HCT116 (cell line): Measurements from ENCODE around the gene HLA-F. TPM values are rescaled to one million over a fixed set of nuclear protein-coding genes. Genes with fewer than 3 reads are reported as not detected.

ENCODE experiments used
- ATAC-seq: fragments of 200-7000 bp; cut with Tn5 transposase; 2 replicates; pipeline ENCODE4 v1.9.1; 2020; ENCODE audit warnings: mild to moderate bottlenecking, moderate library complexity
- BruUV-seq: library from RNA; stranded (reverse); fragments of 400-500 nt; replicated peaks from 2 replicates; lab custom pipeline; 2021; lab: Mats Ljungman, UMichigan
- CTCF ChIA-PET: fragments of 300-600 bp; sonication (Branson Sonifier 250); formaldehyde crosslinking; loops from one replicate; lab custom pipeline; 2021; ENCODE audit warnings: antibody characterized with exemption; lab: Charles Lee
- POLR2A ChIA-PET: fragments of 300-600, 350-600 bp; sonication (Branson Sonifier 250); formaldehyde crosslinking; loops from one replicate; lab custom pipeline; 2021; ENCODE audit warnings: antibody characterized with exemption; lab: Charles Lee
- RAD21 ChIA-PET, 2 experiments: fragments of 300-600 bp; sonication (Branson Sonifier 250); formaldehyde crosslinking; loops; one replicate each; lab custom pipeline; 2023; ENCODE audit warnings: low total read pairs in 2 of 2; ENCODE audit not compliant: uncharacterized antibody in 2 of 2, unreplicated experiment in 2 of 2, low non-redundant PET in 1 of 2; lab: Charles Lee
- DNase-seq: peaks from one replicate; pipeline ENCODE4 v3.0.0-alpha.2; 2010; ENCODE audit warnings: low read depth, low spot score
- H2AFZ ChIP-seq: fragments of 200-600 bp; shearing (Covaris generic), sonication (generic); 2 replicates; pipeline ENCODE4 v1.6.1; 2017; ENCODE audit warnings: low read depth, mixed run types, mixed read lengths, antibody characterized with exemption, low read length; ENCODE audit not compliant: poor library complexity, severe bottlenecking
- H3K27ac ChIP-seq: 2 replicates; pipeline ENCODE4 v1.5.1; 2012; ENCODE audit warnings: low read depth, low read length
- H3K27me3 ChIP-seq: fragments of 200-600 bp; sonication (generic); 2 replicates; pipeline ENCODE4 v1.6.1; 2016; ENCODE audit warnings: mixed run types, low read length, mixed read lengths; ENCODE audit not compliant: insufficient read depth
- H3K36me3 ChIP-seq, 2 experiments: fragments of 200-500 bp in 1 of 2; fragments of 200-600 bp in 1 of 2; sonication (Bioruptor generic) in 1 of 2; sonication (generic) in 1 of 2; 2 replicates each; pipeline versions ENCODE4 v1.5.1 to v1.6.1; 2014 to 2016; ENCODE audit warnings: low read length in 2 of 2, inconsistent platforms in 1 of 2, mixed read lengths in 1 of 2, mixed run types in 1 of 2; ENCODE audit not compliant: insufficient read depth in 2 of 2, control insufficient read depth in 1 of 2
- H3K4me1 ChIP-seq, 2 experiments: fragments of 200-600 bp in 1 of 2; sonication (generic) in 1 of 2; 2 replicates each; pipeline versions ENCODE4 v1.5.1 to v1.6.1; 2012 to 2017; ENCODE audit warnings: low read length in 2 of 2, inconsistent platforms in 1 of 2, mild to moderate bottlenecking in 1 of 2, mixed read lengths in 1 of 2, mixed run types in 1 of 2, moderate library complexity in 1 of 2; ENCODE audit not compliant: insufficient read depth in 2 of 2, control insufficient read depth in 1 of 2
- H3K4me2 ChIP-seq: fragments of 200-600 bp; sonication (generic); 2 replicates; pipeline ENCODE4 v1.6.1; 2017; ENCODE audit warnings: mixed run types, low read length, mixed read lengths
- H3K4me3 ChIP-seq, 2 experiments: fragments of 200-600 bp in 1 of 2; sonication (generic) in 1 of 2; replicated peaks in 1 of 2; 2 replicates each; pipeline ENCODE4 v1.5.1; 2011 to 2016; ENCODE audit warnings: low read length in 2 of 2, control low read depth in 1 of 2, low read depth in 1 of 2, mild to moderate bottlenecking in 1 of 2, mixed read lengths in 1 of 2, mixed run types in 1 of 2
- H3K79me2 ChIP-seq: fragments of 200-600 bp; sonication (generic); 2 replicates; pipeline ENCODE4 v1.6.1; 2017; ENCODE audit warnings: mild to moderate bottlenecking, mixed run types, low read length, moderate library complexity, mixed read lengths; ENCODE audit not compliant: insufficient read depth
- H3K9ac ChIP-seq: fragments of 200-600 bp; sonication (generic); 2 replicates; pipeline ENCODE4 v1.6.1; 2016; ENCODE audit warnings: low read length, mixed read lengths
- H3K9me2 ChIP-seq: fragments of 200-600 bp; sonication (generic), shearing (Covaris generic); 2 replicates; pipeline ENCODE4 v1.6.1; 2017; ENCODE audit warnings: mixed run types, mild to moderate bottlenecking, moderate library complexity; ENCODE audit not compliant: insufficient read depth
- H3K9me3 ChIP-seq, 2 experiments: fragments of 200-500 bp in 1 of 2; fragments of 200-600 bp in 1 of 2; sonication (Bioruptor generic) in 1 of 2; sonication (generic) in 1 of 2; 2 replicates each; pipeline ENCODE4 v1.6.1; 2014 to 2017; ENCODE audit warnings: low read length in 2 of 2, mixed read lengths in 2 of 2, inconsistent platforms in 1 of 2, low read depth in 1 of 2, mild to moderate bottlenecking in 1 of 2, mixed run types in 1 of 2, moderate library complexity in 1 of 2; ENCODE audit not compliant: control insufficient read depth in 1 of 2, insufficient read depth in 1 of 2
- H4K20me1 ChIP-seq: fragments of 200-600 bp; sonication (generic), shearing (Covaris generic); 2 replicates; pipeline ENCODE4 v1.6.1; 2017; ENCODE audit warnings: mixed run types, mild to moderate bottlenecking, moderate library complexity; ENCODE audit not compliant: insufficient read depth
- CEBPB ChIP-seq: IDR thresholded peaks from 2 replicates; pipeline ENCODE4 v1.6.1; 2012; ENCODE audit warnings: low read depth
- EGR1 ChIP-seq: IDR thresholded peaks from 2 replicates; pipeline ENCODE4 v1.6.1; 2012; ENCODE audit warnings: low read depth
- ELF1 ChIP-seq: IDR thresholded peaks from 2 replicates; pipeline ENCODE4 v1.6.1; 2012; ENCODE audit warnings: low read depth, borderline replicate concordance
- EZH2 ChIP-seq: fragments of 200-600 bp; sonication (generic); IDR thresholded peaks from 2 replicates; pipeline ENCODE4 v1.6.1; 2017; ENCODE audit warnings: antibody characterized with exemption, mixed run types
- EZH2phosphoT487 ChIP-seq: fragments of 200-600 bp; IDR thresholded peaks from 2 replicates; pipeline ENCODE4 v1.6.1; 2018; ENCODE audit warnings: antibody characterized with exemption, borderline replicate concordance
- FOSL1 ChIP-seq: IDR thresholded peaks from 2 replicates; pipeline ENCODE4 v1.6.1; 2012; ENCODE audit warnings: low read depth
- JUND ChIP-seq: IDR thresholded peaks from 2 replicates; pipeline ENCODE4 v1.6.1; 2012
- MAX ChIP-seq: IDR thresholded peaks from 2 replicates; pipeline ENCODE4 v1.6.1; 2012
- POLR2A ChIP-seq: IDR thresholded peaks from 2 replicates; pipeline ENCODE4 v1.7.0; 2011; ENCODE audit warnings: borderline replicate concordance; ENCODE audit not compliant: insufficient read depth, insufficient read length; ENCODE audit errors: extremely low read depth
- REST ChIP-seq: IDR thresholded peaks from 2 replicates; pipeline ENCODE4 v1.6.1; 2012; ENCODE audit warnings: low read depth
- SRF ChIP-seq: IDR thresholded peaks from 2 replicates; pipeline ENCODE4 v1.6.1; 2012; ENCODE audit warnings: low read depth
- ZNF274 ChIP-seq: fragments of 200-500 bp; sonication (Bioruptor generic); IDR thresholded peaks from 2 replicates; pipeline ENCODE4 v1.6.1; 2014; ENCODE audit warnings: mild to moderate bottlenecking, low read depth, low read length, inconsistent platforms
- intact Hi-C: fragments of 100-400 bp; cut with micrococcal nuclease; formaldehyde crosslinking; loops from 2 replicates; pipeline ENCODE4 v1.10.0; 2022
- total RNA-seq: library from RNA; stranded (reverse); gene quantifications from one replicate; pipeline ENCODE4 v1.2.1, GENCODE V29; 2021; ENCODE audit not compliant: unreplicated experiment
- TF ChIP-seq, protein P1 (sequence below), 3 experiments: fragments of 200-600 bp in 1 of 3; sonication (generic) in 1 of 3; IDR thresholded peaks in 2 of 3; conservative IDR thresholded peaks in 1 of 3; 2 replicates each; pipeline ENCODE4 v1.5.1; 2012 to 2017; ENCODE audit warnings: low read depth in 2 of 3, low read length in 2 of 3, antibody characterized with exemption in 1 of 3, borderline replicate concordance in 1 of 3, control low read depth in 1 of 3, mild to moderate bottlenecking in 1 of 3, mixed read lengths in 1 of 3, mixed run types in 1 of 3, moderate library complexity in 1 of 3; ENCODE audit not compliant: insufficient read depth in 1 of 3

The HLA-F gene
- total RNA-seq, 1 experiment from 2014 or later, result 24.6 TPM

DNA sequence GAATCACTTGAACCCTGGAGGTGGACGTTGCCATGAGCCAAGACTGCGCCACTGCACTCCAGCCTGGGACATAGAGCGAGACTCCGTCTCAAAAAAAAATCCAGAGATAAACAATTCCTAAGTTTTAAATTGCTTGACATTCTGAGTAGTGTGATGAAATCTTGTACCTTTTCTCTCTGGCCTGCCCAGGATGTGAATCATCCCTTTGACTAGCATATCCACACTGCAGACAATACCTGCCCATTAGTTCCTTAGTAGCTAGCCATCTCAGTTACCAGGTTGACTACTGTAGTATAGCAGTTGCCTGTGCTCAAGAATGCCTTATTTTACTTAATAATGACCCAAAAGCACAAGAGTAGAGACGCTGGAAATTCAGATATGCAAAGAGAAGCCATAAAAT is 45.1 kb upstream of the HLA-F start:
- Histone ChIP-seq H3K4me3 (no peak overlapping the region), H3K4me2 (0 out of 2 replicates have a peak overlapping the region, but pooled peaks have one; percentile 5), H3K9me2 (no peaks in the 10 kb centered on the region), H2AFZ (no peak overlapping the region), H3K9ac (no peak overlapping the region), H3K27ac (no peak overlapping the region), H3K27me3 (no peaks in the 10 kb centered on the region), H3K9me3 (no peaks in the 10 kb centered on the region), H4K20me1 (no peaks in the 10 kb centered on the region), H3K4me1 (peaks cover 0 to 7% of the 10 kb centered on the region in 2 experiments; a peak in 1 of 4 replicates), H3K79me2 (no peaks in the 10 kb centered on the region), H3K36me3 (no peaks in the 10 kb centered on the region)
- BruUV-seq, result no TSS peak
- CTCF ChIA-PET, result interaction anchor here (1.8 to 2.8 kb wide), 2 partner anchors 24 to 28 kb away, joined by 8 to 11 read pairs; no protein-coding TSS in a partner anchor
- DNase-seq (no peak), ATAC-seq (no peak)
- TF ChIP-seq EZH2phosphoT487 (no peak), SRF (no peak), ZNF274 (no peak), POLR2A (no peak), FOSL1 (peak; percentile 46; the same call in 1 of the 2 replicates), MAX (no peak), CEBPB (peak; percentile 68), JUND (0 out of 2 replicates have a peak, but pooled peaks have one; percentile 15), EGR1 (no peak), ELF1 (no peak), REST (no peak), EZH2 (no peak)
- TF ChIP-seq, protein P1, sequence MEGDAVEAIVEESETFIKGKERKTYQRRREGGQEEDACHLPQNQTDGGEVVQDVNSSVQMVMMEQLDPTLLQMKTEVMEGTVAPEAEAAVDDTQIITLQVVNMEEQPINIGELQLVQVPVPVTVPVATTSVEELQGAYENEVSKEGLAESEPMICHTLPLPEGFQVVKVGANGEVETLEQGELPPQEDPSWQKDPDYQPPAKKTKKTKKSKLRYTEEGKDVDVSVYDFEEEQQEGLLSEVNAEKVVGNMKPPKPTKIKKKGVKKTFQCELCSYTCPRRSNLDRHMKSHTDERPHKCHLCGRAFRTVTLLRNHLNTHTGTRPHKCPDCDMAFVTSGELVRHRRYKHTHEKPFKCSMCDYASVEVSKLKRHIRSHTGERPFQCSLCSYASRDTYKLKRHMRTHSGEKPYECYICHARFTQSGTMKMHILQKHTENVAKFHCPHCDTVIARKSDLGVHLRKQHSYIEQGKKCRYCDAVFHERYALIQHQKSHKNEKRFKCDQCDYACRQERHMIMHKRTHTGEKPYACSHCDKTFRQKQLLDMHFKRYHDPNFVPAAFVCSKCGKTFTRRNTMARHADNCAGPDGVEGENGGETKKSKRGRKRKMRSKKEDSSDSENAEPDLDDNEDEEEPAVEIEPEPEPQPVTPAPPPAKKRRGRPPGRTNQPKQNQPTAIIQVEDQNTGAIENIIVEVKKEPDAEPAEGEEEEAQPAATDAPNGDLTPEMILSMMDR (IDR thresholded peaks at IDR 0.05 in 2 of 3, conservative IDR thresholded peaks at IDR 0.05 in 1 of 3; ENCODE audit: borderline replicate concordance in 1 of 3, insufficient read depth in 1 of 3, low read depth in 2 of 3, low read length in 2 of 3), result no peak
- intact Hi-C loops, result no loop called here
- POLR2A ChIA-PET, result no interaction called here
- RAD21 ChIA-PET, result no interaction called here
